ENCODE data around the gene FFAR3.

- TF ChIP-seq CTCF (IDR thresholded peaks at IDR 0.05) (no peak), POLR2A (IDR thresholded peaks at IDR 0.05) (no peak)
These were observed 17.8 kb upstream of the FFAR3 start for GRCh38 chr19:35340431-35340830.
